HG03521 (cell line): Measurements from ENCODE around the gene FRMD8.

Source experiments
- ATAC-seq: cut with Tn5 transposase; IDR thresholded peaks from one replicate; pipeline ENCODE4 v1.9.1; 2021; ENCODE audit warnings: mild to moderate bottlenecking, moderate library complexity; ENCODE audit not compliant: unreplicated experiment

FRMD8 gene

GRCh38 chr11:65423516-65424204, 37.2 kb downstream of the FRMD8 start:
- no peak for ATAC-seq

- no peak for ATAC-seq
Observed at GRCh38 chr11:65424205-65425104, 38.0 kb downstream of the FRMD8 start.

- no peak for ATAC-seq
Observed at GRCh38 chr11:65425105-65425970, 38.9 kb downstream of the FRMD8 start.

GRCh38 chr11:65425971-65426838, 39.8 kb downstream of the FRMD8 start:
- no peak for ATAC-seq

- ATAC-seq = no peak
Observed at GRCh38 chr11:65426839-65427690, 40.6 kb downstream of the FRMD8 start.

GRCh38 chr11:65427691-65428577, 41.5 kb downstream of the FRMD8 start:
- ATAC-seq = no peak

GRCh38 chr11:65428578-65429067, 42.2 kb downstream of the FRMD8 start:
- ATAC-seq = no peak

- ATAC-seq = no peak
Observed at GRCh38 chr11:65429068-65429681, 42.7 kb downstream of the FRMD8 start.

- no peak for ATAC-seq
Observed at GRCh38 chr11:65429724-65430405, 43.4 kb downstream of the FRMD8 start.

- no peak for ATAC-seq
Observed at GRCh38 chr11:65430406-65431217, 44.2 kb downstream of the FRMD8 start.

- ATAC-seq = no peak
Observed at GRCh38 chr11:65431451-65432099, 45.1 kb downstream of the FRMD8 start.

- no peak for ATAC-seq
Observed at GRCh38 chr11:65432100-65432650, 45.7 kb downstream of the FRMD8 start.

GRCh38 chr11:65432686-65433582, 46.5 kb downstream of the FRMD8 start:
- no peak for ATAC-seq

GRCh38 chr11:65433657-65434056, 47.2 kb downstream of the FRMD8 start:
- ATAC-seq = no peak
